MM.1S (cell line): ENCODE results near the gene CTNNA3.

Source experiments
- DNase-seq: peaks from one replicate; pipeline ENCODE4 v3.0.0-alpha.2; 2015
- H2AFZ ChIP-seq: fragments of 300-600 bp; sonication (generic); 2 replicates; pipeline ENCODE4 v1.6.0; 2016; ENCODE audit warnings: antibody characterized with exemption, low read length
- H3F3A ChIP-seq: fragments of 300-600 bp; sonication (generic); 2 replicates; pipeline ENCODE4 v1.6.1; 2016; ENCODE audit warnings: mild to moderate bottlenecking, antibody characterized with exemption, low read length, moderate library complexity, mixed read lengths; ENCODE audit not compliant: insufficient read depth
- H3K27ac ChIP-seq: fragments of 300-600 bp; sonication (generic); 2 replicates; pipeline ENCODE4 v1.5.1; 2016; ENCODE audit warnings: mild to moderate bottlenecking, low read length
- H3K27me3 ChIP-seq: fragments of 300-600 bp; sonication (generic); replicated peaks from 2 replicates; pipeline ENCODE4 v1.6.0; 2016; ENCODE audit warnings: low read length; ENCODE audit not compliant: insufficient read depth
- H3K36me3 ChIP-seq: fragments of 300-600 bp; sonication (generic); replicated peaks from 2 replicates; pipeline ENCODE4 v1.6.1; 2016; ENCODE audit warnings: mild to moderate bottlenecking, low read length, mixed read lengths; ENCODE audit not compliant: insufficient read depth
- H3K4me1 ChIP-seq: fragments of 300-600 bp; sonication (generic); 2 replicates; pipeline ENCODE4 v1.6.1; 2016; ENCODE audit warnings: low read length, mixed read lengths
- H3K4me2 ChIP-seq: fragments of 300-600 bp; sonication (generic); 2 replicates; pipeline ENCODE4 v1.6.0; 2016; ENCODE audit warnings: low read depth, low read length
- H3K4me3 ChIP-seq: fragments of 300-600 bp; sonication (generic); 2 replicates; pipeline ENCODE4 v1.5.1; 2016; ENCODE audit warnings: low read length, mixed read lengths
- H3K79me2 ChIP-seq: fragments of 300-600 bp; sonication (generic); 2 replicates; pipeline ENCODE4 v1.6.1; 2016; ENCODE audit warnings: mixed run types, low read length, mixed read lengths
- H3K9ac ChIP-seq: fragments of 300-600 bp; sonication (generic); 2 replicates; pipeline ENCODE4 v1.6.1; 2016; ENCODE audit warnings: low read length, mixed read lengths
- H3K9me2 ChIP-seq: fragments of 300-600 bp; sonication (generic); replicated peaks from 2 replicates; pipeline ENCODE4 v1.6.1; 2016; ENCODE audit warnings: mild to moderate bottlenecking, low read length, mixed read lengths; ENCODE audit not compliant: insufficient read depth
- H3K9me3 ChIP-seq: fragments of 300-600 bp; sonication (generic); replicated peaks from 2 replicates; pipeline ENCODE4 v1.6.1; 2016; ENCODE audit warnings: mild to moderate bottlenecking, low read length, mixed read lengths; ENCODE audit not compliant: insufficient read depth
- H4K20me1 ChIP-seq: fragments of 300-600 bp; sonication (generic); 2 replicates; pipeline ENCODE4 v1.6.1; 2016; ENCODE audit warnings: mild to moderate bottlenecking, low read length, moderate library complexity, mixed read lengths; ENCODE audit not compliant: insufficient read depth
- CTCF ChIP-seq: fragments of 300-600 bp; sonication (generic); IDR thresholded peaks from 2 replicates; pipeline ENCODE4 v1.5.1; 2016; ENCODE audit warnings: antibody characterized with exemption, low read length, mixed read lengths
- EZH2 ChIP-seq: fragments of 300-600 bp; sonication (generic); optimal IDR thresholded peaks from 2 replicates; pipeline ENCODE3; 2017; ENCODE audit warnings: low read depth, mild to moderate bottlenecking, antibody characterized with exemption, low read length, mixed read lengths
- EZH2phosphoT487 ChIP-seq: fragments of 300-600 bp; sonication (generic); IDR thresholded peaks from 2 replicates; pipeline ENCODE4 v1.6.1; 2018; ENCODE audit warnings: antibody characterized with exemption, low read length

The CTNNA3 gene

GRCh38 chr10:66151346-66151745, 1544.6 kb downstream of the CTNNA3 start:
- Histone ChIP-seq H3K79me2 (no peaks in the 10 kb centered on the region), H3K4me2 (no peak overlapping the region), H3F3A (no peaks in the 10 kb centered on the region), H2AFZ (no peak overlapping the region), H3K9me3 (no peaks in the 10 kb centered on the region), H3K27me3 (no peaks in the 10 kb centered on the region), H3K36me3 (no peaks in the 10 kb centered on the region), H3K4me3 (no peak overlapping the region), H3K4me1 (no peaks in the 10 kb centered on the region), H3K9ac (no peak overlapping the region), H4K20me1 (no peaks in the 10 kb centered on the region), H3K9me2 (no peaks in the 10 kb centered on the region), H3K27ac (no peak overlapping the region)
- no peak for DNase-seq
- TF ChIP-seq EZH2phosphoT487 (no peak), CTCF (no peak), EZH2 (no peak)

- no peak overlapping the region for H3K4me2 ChIP-seq
- DNase-seq, result no peak
- no peak overlapping the region for H3K27ac ChIP-seq
- H3K9ac ChIP-seq, result no peak overlapping the region
- TF ChIP-seq EZH2 (no peak), CTCF (no peak), EZH2phosphoT487 (no peak)
- H3K4me3 ChIP-seq, result no peak overlapping the region
- H3F3A ChIP-seq, result no peaks in the 10 kb centered on the region
- H3K27me3 ChIP-seq, result no peaks in the 10 kb centered on the region
- no peaks in the 10 kb centered on the region for H3K36me3 ChIP-seq
- H3K79me2 ChIP-seq, result no peaks in the 10 kb centered on the region
- H3K4me1 ChIP-seq, result no peaks in the 10 kb centered on the region
- no peaks in the 10 kb centered on the region for H4K20me1 ChIP-seq
- no peaks in the 10 kb centered on the region for H3K9me3 ChIP-seq
- no peak overlapping the region for H2AFZ ChIP-seq
- H3K9me2 ChIP-seq, result no peaks in the 10 kb centered on the region
These were observed 1547.7 kb downstream of the CTNNA3 start for GRCh38 chr10:66148312-66148711.

- H3K27ac ChIP-seq, result no peak overlapping the region
- no peak overlapping the region for H3K4me2 ChIP-seq
- no peak overlapping the region for H2AFZ ChIP-seq
- H3K36me3 ChIP-seq, result no peaks in the 10 kb centered on the region
- H3K4me1 ChIP-seq, result no peaks in the 10 kb centered on the region
- TF ChIP-seq EZH2phosphoT487, result no peak
- no peak for DNase-seq
- no peaks in the 10 kb centered on the region for H3F3A ChIP-seq
- no peak overlapping the region for H3K9ac ChIP-seq
- H3K27me3 ChIP-seq, result no peaks in the 10 kb centered on the region
- H3K4me3 ChIP-seq, result no peak overlapping the region
- no peaks in the 10 kb centered on the region for H3K9me2 ChIP-seq
- H3K9me3 ChIP-seq, result no peaks in the 10 kb centered on the region
- H3K79me2 ChIP-seq, result no peaks in the 10 kb centered on the region
- no peaks in the 10 kb centered on the region for H4K20me1 ChIP-seq
These were observed 1552.0 kb downstream of the CTNNA3 start for GRCh38 chr10:66144016-66144415.

- TF ChIP-seq EZH2phosphoT487 (no peak), EZH2 (no peak), CTCF (no peak)
- Histone ChIP-seq H3K27ac (no peak overlapping the region), H3K9me2 (no peaks in the 10 kb centered on the region), H3K9me3 (no peaks in the 10 kb centered on the region), H3K4me2 (no peak overlapping the region), H2AFZ (no peak overlapping the region), H4K20me1 (no peaks in the 10 kb centered on the region), H3K36me3 (no peaks in the 10 kb centered on the region), H3F3A (no peaks in the 10 kb centered on the region), H3K79me2 (no peaks in the 10 kb centered on the region), H3K4me3 (no peak overlapping the region), H3K27me3 (no peaks in the 10 kb centered on the region), H3K9ac (no peak overlapping the region), H3K4me1 (no peaks in the 10 kb centered on the region)
- DNase-seq, result no peak
These were observed 1593.2 kb downstream of the CTNNA3 start for GRCh38 chr10:66102756-66103155.
